OCI-LY1 (cell line): ENCODE measurements around the gene MYBBP1A.

Experiments
- H2AFZ ChIP-seq: fragments of 200-600 bp; sonication (generic), shearing (Covaris generic); 2 replicates; pipeline ENCODE4 v1.6.0; 2014; ENCODE audit warnings: antibody characterized with exemption, mild to moderate bottlenecking, low read length
- H3F3A ChIP-seq: fragments of 200-600 bp; sonication (generic), shearing (Covaris generic); 2 replicates; pipeline ENCODE4 v1.6.0; 2014; ENCODE audit warnings: mild to moderate bottlenecking, antibody characterized with exemption, low read length, moderate library complexity; ENCODE audit not compliant: insufficient read depth
- H3K27ac ChIP-seq: fragments of 200-600 bp; sonication (generic); 2 replicates; pipeline ENCODE4 v1.5.1; 2014; ENCODE audit warnings: low read length, mixed run types, mild to moderate bottlenecking, low read depth; ENCODE audit not compliant: poor library complexity, severe bottlenecking
- H3K27me3 ChIP-seq: fragments of 200-600 bp; sonication (generic); 2 replicates; pipeline ENCODE4 v1.6.0; 2014; ENCODE audit warnings: antibody characterized with exemption, mild to moderate bottlenecking, low read length, moderate library complexity; ENCODE audit not compliant: insufficient read depth
- H3K36me3 ChIP-seq: fragments of 200-600 bp; sonication (generic); 2 replicates; pipeline ENCODE4 v1.6.1; 2014; ENCODE audit warnings: mild to moderate bottlenecking, antibody characterized with exemption, low read length, moderate library complexity, mixed read lengths; ENCODE audit not compliant: insufficient read depth
- H3K4me1 ChIP-seq: fragments of 200-600 bp; sonication (generic); 2 replicates; pipeline ENCODE4 v1.5.1; 2014; ENCODE audit warnings: mild to moderate bottlenecking, low read length, moderate library complexity; ENCODE audit not compliant: insufficient read depth, severe bottlenecking
- H3K4me2 ChIP-seq: fragments of 200-600 bp; sonication (generic), shearing (Covaris generic); 2 replicates; pipeline ENCODE4 v1.6.1; 2014; ENCODE audit warnings: low read length
- H3K4me3 ChIP-seq: fragments of 200-600 bp; sonication (generic); 2 replicates; pipeline ENCODE4 v1.5.1; 2014; ENCODE audit warnings: low read length, low read depth, mild to moderate bottlenecking, mixed read lengths; ENCODE audit not compliant: poor library complexity, severe bottlenecking
- H3K79me2 ChIP-seq: fragments of 200-600 bp; shearing (Covaris generic); 2 replicates; pipeline ENCODE4 v1.6.1; 2016; ENCODE audit warnings: mixed run types, low read length, mixed read lengths; ENCODE audit not compliant: insufficient read depth
- H3K9ac ChIP-seq: fragments of 200-600 bp; sonication (generic), shearing (Covaris generic); 2 replicates; pipeline ENCODE4 v1.6.1; 2014; ENCODE audit warnings: mild to moderate bottlenecking, low read length, mixed read lengths
- H3K9me2 ChIP-seq: fragments of 200-600 bp; sonication (generic), shearing (Covaris generic); 2 replicates; pipeline ENCODE4 v1.6.1; 2014; ENCODE audit warnings: low read depth, mild to moderate bottlenecking, low read length, mixed read lengths
- H3K9me3 ChIP-seq: fragments of 200-600 bp; shearing (Covaris generic); 2 replicates; pipeline ENCODE4 v1.6.1; 2014; ENCODE audit warnings: low read length, mixed read lengths
- H4K20me1 ChIP-seq: fragments of 200-600 bp; sonication (generic), shearing (Covaris generic); 2 replicates; pipeline ENCODE4 v1.6.0; 2016; ENCODE audit warnings: mild to moderate bottlenecking, low read length; ENCODE audit not compliant: insufficient read depth
- CTCF ChIP-seq: fragments of 200-600 bp; sonication (generic), shearing (Covaris generic); IDR thresholded peaks from 2 replicates; pipeline ENCODE4 v1.5.1; 2017; ENCODE audit warnings: mild to moderate bottlenecking, antibody characterized with exemption, low read length, moderate library complexity, mixed read lengths
- EZH2 ChIP-seq: fragments of 200-600 bp; sonication (generic), shearing (Covaris generic); IDR thresholded peaks from 2 replicates; pipeline ENCODE4 v1.8.0; 2017; ENCODE audit warnings: borderline replicate concordance, mixed run types, mild to moderate bottlenecking, antibody characterized with exemption, low read length, moderate library complexity, mixed read lengths

The MYBBP1A gene

GRCh38 chr17:4508207-4508606 lies 47.0 kb downstream of the MYBBP1A start:
- Histone ChIP-seq H3K9ac (no peak overlapping the region), H3K36me3 (no peaks in the 10 kb centered on the region), H3K27ac (no peak overlapping the region), H3K9me2 (no peaks in the 10 kb centered on the region), H3K4me3 (no peak overlapping the region), H3K27me3 (peaks cover 16% of the 10 kb centered on the region; the same call in 1 of the 2 replicates), H4K20me1 (no peaks in the 10 kb centered on the region), H3K9me3 (no peaks in the 10 kb centered on the region), H2AFZ (no peak overlapping the region), H3K79me2 (no peaks in the 10 kb centered on the region), H3F3A (no peaks in the 10 kb centered on the region), H3K4me2 (no peak overlapping the region), H3K4me1 (no peaks in the 10 kb centered on the region)
- TF ChIP-seq EZH2 (no peak), CTCF (no peak)

- H3K9ac ChIP-seq, result no peak overlapping the region
- no peak overlapping the region for H3K4me2 ChIP-seq
- H3K36me3 ChIP-seq, result no peaks in the 10 kb centered on the region
- H3K79me2 ChIP-seq, result no peaks in the 10 kb centered on the region
- H3K9me2 ChIP-seq, result no peaks in the 10 kb centered on the region
- H3K9me3 ChIP-seq, result no peaks in the 10 kb centered on the region
- no peak for TF ChIP-seq CTCF
- no peak for TF ChIP-seq EZH2
- H3F3A ChIP-seq, result no peaks in the 10 kb centered on the region
- no peak overlapping the region for H2AFZ ChIP-seq
- H3K27ac ChIP-seq, result no peak overlapping the region
- peaks cover 16% of the 10 kb centered on the region; the same call in 1 of the 2 replicates for H3K27me3 ChIP-seq
- no peaks in the 10 kb centered on the region for H3K4me1 ChIP-seq
- H3K4me3 ChIP-seq, result no peak overlapping the region
- H4K20me1 ChIP-seq, result no peaks in the 10 kb centered on the region
Observed at GRCh38 chr17:4507361-4508111, 47.6 kb downstream of the MYBBP1A start.

GRCh38 chr17:4506892-4507291 lies 48.3 kb downstream of the MYBBP1A start:
- no peaks in the 10 kb centered on the region for H3K4me1 ChIP-seq
- no peak overlapping the region for H2AFZ ChIP-seq
- H3K79me2 ChIP-seq, result no peaks in the 10 kb centered on the region
- no peaks in the 10 kb centered on the region for H3K9me2 ChIP-seq
- H3K27ac ChIP-seq, result no peak overlapping the region
- H3K9ac ChIP-seq, result no peak overlapping the region
- TF ChIP-seq CTCF, result no peak
- TF ChIP-seq EZH2, result no peak
- H3K36me3 ChIP-seq, result no peaks in the 10 kb centered on the region
- peaks cover 16% of the 10 kb centered on the region; the same call in 1 of the 2 replicates for H3K27me3 ChIP-seq
- no peaks in the 10 kb centered on the region for H3F3A ChIP-seq
- H3K4me2 ChIP-seq, result no peak overlapping the region
- H3K9me3 ChIP-seq, result no peaks in the 10 kb centered on the region
- no peaks in the 10 kb centered on the region for H4K20me1 ChIP-seq
- H3K4me3 ChIP-seq, result no peak overlapping the region
